Naive thymus-derived CD8-positive, alpha-beta T cell (primary cell): ENCODE measurements around the gene DAPK2. TPM values are rescaled to one million over a fixed set of nuclear protein-coding genes. Genes with fewer than 3 reads are reported as not detected.
A peak's percentile ranks its signal among the peaks of the same experiment; 100 is the strongest.

Experiments
- ATAC-seq, 2 donors: fragments of 150-1000 bp; cut with Tn5 transposase in 1 of 2; sonication (Bioruptor Pico), chemical (Tn5 transposase) in 1 of 2; 1 replicate in 1 of 2; 2 replicates in 1 of 2; pipeline ENCODE4 v1.10.0; 2021; ENCODE audit warnings: mild to moderate bottlenecking in 2 of 2, moderate library complexity in 2 of 2
- POLR2A ChIA-PET: fragments of 350-600 bp; sonication (Branson Sonifier 250); formaldehyde crosslinking; loops from one replicate; lab custom pipeline; 2021; ENCODE audit warnings: antibody characterized with exemption; lab: Charles Lee
- DNase-seq, 10 donors: peaks; one replicate each; pipeline versions ENCODE4 v3.0.0 to v3.0.0-alpha.2; 2020 to 2022
- H3K27ac Mint-ChIP-seq, 10 donors: one replicate each; pipeline ENCODE4 v1.8.0; 2020 to 2022; ENCODE audit warnings: mild to moderate bottlenecking in 10 of 10, mixed read lengths in 10 of 10, moderate library complexity in 4 of 10, inconsistent platforms in 1 of 10
- H3K27me3 Mint-ChIP-seq, 5 donors: one replicate each; pipeline ENCODE4 v1.8.0; 2021 to 2022; ENCODE audit warnings: mixed read lengths in 5 of 5
- H3K36me3 Mint-ChIP-seq, 3 donors: one replicate each; pipeline ENCODE4 v1.8.0; 2020 to 2022; ENCODE audit warnings: mixed read lengths in 3 of 3, mild to moderate bottlenecking in 2 of 3, inconsistent platforms in 1 of 3
- H3K4me1 Mint-ChIP-seq, 4 donors: one replicate each; pipeline ENCODE4 v1.8.0; 2021 to 2022; ENCODE audit warnings: mixed read lengths in 4 of 4
- H3K4me3 Mint-ChIP-seq, 10 donors: one replicate each; pipeline ENCODE4 v1.8.0; 2020 to 2022; ENCODE audit warnings: mild to moderate bottlenecking in 10 of 10, mixed read lengths in 10 of 10, moderate library complexity in 6 of 10, inconsistent platforms in 1 of 10
- H3K9me3 Mint-ChIP-seq, 9 donors: one replicate each; pipeline ENCODE4 v1.8.0; 2020 to 2022; ENCODE audit warnings: mixed read lengths in 9 of 9, mild to moderate bottlenecking in 3 of 9, inconsistent platforms in 1 of 9, moderate library complexity in 1 of 9
- polyA plus RNA-seq, 3 donors: library from polyadenylated mRNA; unstranded; fragments of 300-500 nt; fragmentation: Illumina TruSeq; gene quantifications; one replicate each; pipeline ENCODE4 v1.2.3, GENCODE V29; 2021
- total RNA-seq, 8 experiments: library from RNA in 2 of 8; stranded (reverse) in 2 of 8; gene quantifications; one replicate each; pipeline ENCODE4 v1.2.3 and lab custom pipeline; 2021 to 2026

DAPK2 gene
- total and polyA plus RNA-seq, 5 experiments from 2014 or later, result 0.41 to 4.0 (median 1.3) TPM

- no peak overlapping the region for H3K4me3 Mint-ChIP-seq
These were observed 43.1 kb downstream of the DAPK2 start for GRCh38 chr15:64003182-64003581.

GRCh38 chr15:64001148-64001547 is 45.1 kb downstream of the DAPK2 start:
- POLR2A ChIA-PET, result interaction anchor here (0.7 kb wide), 2 partner anchors 18 to 30 kb away, joined by 3 read pairs; no protein-coding TSS in a partner anchor
- no peak overlapping the region for H3K4me3 Mint-ChIP-seq
- peaks cover 8 to 36% (median 26%) of the 10 kb centered on the region in 4 donors for H3K4me1 Mint-ChIP-seq
- ATAC-seq (no peak), DNase-seq (no peak)
- H3K27ac Mint-ChIP-seq, result peak overlapping the region in 5 of 10 donors; percentile 10 to 60 (median 53)
- no peaks in the 10 kb centered on the region for H3K9me3 Mint-ChIP-seq
- no peaks in the 10 kb centered on the region for H3K36me3 Mint-ChIP-seq
- H3K27me3 Mint-ChIP-seq, result peaks cover 3 to 22% (median 9%) of the 10 kb centered on the region in 5 donors

More at GRCh38 chr15:64003182-64003581, 43.1 kb downstream of the DAPK2 start:
- Mint-ChIP-seq H3K9me3 (no peaks in the 10 kb centered on the region), H3K36me3 (no peaks in the 10 kb centered on the region), H3K27ac (peak overlapping the region in 4 of 10 donors; percentile 11 to 79 (median 54)), H3K4me1 (peaks cover 10 to 47% (median 25%) of the 10 kb centered on the region in 4 donors), H3K27me3 (peaks cover 3 to 22% (median 9%) of the 10 kb centered on the region in 5 donors)
- ATAC-seq, result no peak
- POLR2A ChIA-PET, result no interaction called here
- no peak for DNase-seq

GRCh38 chr15:64000183-64000951 is 45.9 kb downstream of the DAPK2 start:
- ATAC-seq, result no peak
- Mint-ChIP-seq H3K27me3 (peaks cover 3 to 22% (median 9%) of the 10 kb centered on the region in 5 donors), H3K4me1 (peaks cover 7 to 35% (median 26%) of the 10 kb centered on the region in 4 donors)

GRCh38 chr15:63999177-63999576 is 47.1 kb downstream of the DAPK2 start:
- POLR2A ChIA-PET, result no interaction called here
- peak overlapping the region in 2 of 10 donors; percentile 27 to 37 for H3K27ac Mint-ChIP-seq
- H3K4me3 Mint-ChIP-seq, result no peak overlapping the region
- H3K27me3 Mint-ChIP-seq, result peaks cover 3 to 22% (median 9%) of the 10 kb centered on the region in 5 donors
- ATAC-seq, result no peak
- H3K9me3 Mint-ChIP-seq, result no peaks in the 10 kb centered on the region
- H3K36me3 Mint-ChIP-seq, result no peaks in the 10 kb centered on the region
- peaks cover 2 to 31% (median 25%) of the 10 kb centered on the region in 4 donors for H3K4me1 Mint-ChIP-seq
- DNase-seq, result no peak

More at GRCh38 chr15:64000183-64000951, 45.9 kb downstream of the DAPK2 start:
- DNase-seq, result no peak
- POLR2A ChIA-PET, result interaction anchor here (0.5 to 0.7 kb wide), 2 partner anchors 17 to 704 kb away, joined by 3 to 5 read pairs; no protein-coding TSS in a partner anchor
- no peaks in the 10 kb centered on the region for H3K36me3 Mint-ChIP-seq
- H3K9me3 Mint-ChIP-seq, result no peaks in the 10 kb centered on the region
- peak overlapping the region in 2 of 10 donors; percentile 37 to 60 for H3K27ac Mint-ChIP-seq
- no peak overlapping the region for H3K4me3 Mint-ChIP-seq

GRCh38 chr15:63998489-63998888 is 47.8 kb downstream of the DAPK2 start:
- H3K4me1 Mint-ChIP-seq, result peaks cover 0 to 33% (median 23%) of the 10 kb centered on the region in 4 donors
- no peak overlapping the region for H3K4me3 Mint-ChIP-seq
- peaks cover 3 to 22% (median 9%) of the 10 kb centered on the region in 5 donors for H3K27me3 Mint-ChIP-seq
- POLR2A ChIA-PET, result no interaction called here
- H3K27ac Mint-ChIP-seq, result peak overlapping the region in 3 of 10 donors; percentile 9 to 38 (median 27)
- ATAC-seq (peak in 1 of 2 donors; percentile 45), DNase-seq (no peak)
- H3K9me3 Mint-ChIP-seq, result no peaks in the 10 kb centered on the region
- H3K36me3 Mint-ChIP-seq, result no peaks in the 10 kb centered on the region

- POLR2A ChIA-PET, result no interaction called here
- Mint-ChIP-seq H3K4me1 (peaks cover 0 to 34% (median 23%) of the 10 kb centered on the region in 4 donors), H3K9me3 (no peaks in the 10 kb centered on the region), H3K27me3 (peaks cover 3 to 22% (median 9%) of the 10 kb centered on the region in 5 donors), H3K36me3 (no peaks in the 10 kb centered on the region), H3K4me3 (peak overlapping the region in 1 of 10 donors; percentile 21), H3K27ac (peak overlapping the region in 4 of 10 donors; percentile 15 to 70 (median 34))
- no peak for DNase-seq
- peak; percentile 44 to 60 for ATAC-seq
These were observed 48.4 kb downstream of the DAPK2 start for GRCh38 chr15:63997715-63998442.

- Mint-ChIP-seq H3K36me3 (no peaks in the 10 kb centered on the region), H3K9me3 (no peaks in the 10 kb centered on the region), H3K4me3 (no peak overlapping the region), H3K4me1 (peaks cover under 1 to 42% (median 31%) of the 10 kb centered on the region in 4 donors), H3K27me3 (peaks cover 3 to 20% (median 9%) of the 10 kb centered on the region in 5 donors), H3K27ac (peak overlapping the region in 3 of 10 donors; percentile 17 to 87 (median 32))
- no peak for ATAC-seq
- POLR2A ChIA-PET, result no interaction called here
- no peak for DNase-seq
These were observed 49.4 kb downstream of the DAPK2 start for GRCh38 chr15:63996794-63997357.

- Mint-ChIP-seq H3K36me3 (no peaks in the 10 kb centered on the region), H3K27ac (peak overlapping the region in 1 of 10 donors; percentile 48), H3K4me1 (peaks cover 4 to 40% (median 36%) of the 10 kb centered on the region in 4 donors), H3K27me3 (peaks cover 0 to 9% (median 3%) of the 10 kb centered on the region in 5 donors), H3K4me3 (no peak overlapping the region), H3K9me3 (no peaks in the 10 kb centered on the region)
- POLR2A ChIA-PET, result interaction anchor here (0.6 kb wide), 1 partner anchor 39 kb away, joined by 4 read pairs; no protein-coding TSS in a partner anchor
- ATAC-seq (no peak), DNase-seq (no peak)
These were observed 50.5 kb downstream of the DAPK2 start for GRCh38 chr15:63995789-63996188.

- no peaks in the 10 kb centered on the region for H3K36me3 Mint-ChIP-seq
- no peaks in the 10 kb centered on the region for H3K9me3 Mint-ChIP-seq
- no peak for DNase-seq
- H3K27ac Mint-ChIP-seq, result peak overlapping the region in 5 of 10 donors; percentile 4 to 79 (median 63)
- no peak overlapping the region for H3K4me3 Mint-ChIP-seq
- peaks cover 6 to 49% (median 36%) of the 10 kb centered on the region in 4 donors for H3K4me1 Mint-ChIP-seq
- ATAC-seq, result no peak
- POLR2A ChIA-PET, result no interaction called here
- H3K27me3 Mint-ChIP-seq, result no peaks in the 10 kb centered on the region
These were observed 52.1 kb downstream of the DAPK2 start for GRCh38 chr15:63994073-63994600.

- H3K4me3 Mint-ChIP-seq, result no peak overlapping the region
- H3K27ac Mint-ChIP-seq, result peak overlapping the region in 6 of 10 donors; percentile 1 to 75 (median 46)
- DNase-seq, result no peak
- no peaks in the 10 kb centered on the region for H3K27me3 Mint-ChIP-seq
- H3K36me3 Mint-ChIP-seq, result no peaks in the 10 kb centered on the region
- POLR2A ChIA-PET, result no interaction called here
- ATAC-seq, result no peak
- H3K9me3 Mint-ChIP-seq, result no peaks in the 10 kb centered on the region
- H3K4me1 Mint-ChIP-seq, result peaks cover 6 to 42% (median 26%) of the 10 kb centered on the region in 4 donors
These were observed 54.0 kb downstream of the DAPK2 start for GRCh38 chr15:63992300-63992699.

GRCh38 chr15:63991706-63992105 is 54.6 kb downstream of the DAPK2 start:
- DNase-seq (no peak), ATAC-seq (no peak)
- H3K4me3 Mint-ChIP-seq, result no peak overlapping the region
- H3K9me3 Mint-ChIP-seq, result no peaks in the 10 kb centered on the region
- H3K27ac Mint-ChIP-seq, result peak overlapping the region in 5 of 10 donors; percentile 7 to 61 (median 33)
- no peaks in the 10 kb centered on the region for H3K36me3 Mint-ChIP-seq
- POLR2A ChIA-PET, result no interaction called here
- H3K27me3 Mint-ChIP-seq, result no peaks in the 10 kb centered on the region
- peaks cover 6 to 48% (median 26%) of the 10 kb centered on the region in 4 donors for H3K4me1 Mint-ChIP-seq

GRCh38 chr15:63990454-63990853 is 55.8 kb downstream of the DAPK2 start:
- H3K27ac Mint-ChIP-seq, result peak overlapping the region in 3 of 10 donors; percentile 15 to 58 (median 41)
- DNase-seq (no peak), ATAC-seq (no peak)
- H3K4me1 Mint-ChIP-seq, result peaks cover 6 to 54% (median 26%) of the 10 kb centered on the region in 4 donors
- H3K4me3 Mint-ChIP-seq, result no peak overlapping the region
- H3K9me3 Mint-ChIP-seq, result no peaks in the 10 kb centered on the region
- no peaks in the 10 kb centered on the region for H3K36me3 Mint-ChIP-seq
- H3K27me3 Mint-ChIP-seq, result no peaks in the 10 kb centered on the region
- POLR2A ChIA-PET, result no interaction called here
